HepG2 (cell line): ENCODE measurements around the gene MSI2. TPM values are rescaled to one million over a fixed set of nuclear protein-coding genes. Genes with fewer than 3 reads are reported as not detected.
A peak's percentile ranks its signal among the peaks of the same experiment; 100 is the strongest.

ENCODE experiments used
- ERF ChIP-seq: IDR thresholded peaks from 2 replicates; pipeline ENCODE4 v1.6.1; 2018; ENCODE audit warnings: missing biosample characterization, missing genetic modification reagents
- ESRRA ChIP-seq: sonication (generic); formaldehyde crosslinking; IDR thresholded peaks from 2 replicates; pipeline ENCODE4 v1.5.1; 2020; ENCODE audit warnings: mild to moderate bottlenecking, low read depth, missing genetic modification reagents
- FOXA3 ChIP-seq: IDR thresholded peaks from 2 replicates; pipeline ENCODE4 v1.6.1; 2016; ENCODE audit warnings: missing genetic modification reagents, missing compliant biosample characterization
- FOXP4 ChIP-seq: sonication (generic); formaldehyde crosslinking; IDR thresholded peaks from 2 replicates; pipeline ENCODE4 v1.4.0; 2020; ENCODE audit warnings: missing genetic modification reagents
- GZF1 ChIP-seq: sonication (generic); formaldehyde crosslinking; IDR thresholded peaks from 2 replicates; pipeline ENCODE4 v1.5.1; 2020; ENCODE audit warnings: mild to moderate bottlenecking, missing genetic modification reagents
- HINFP ChIP-seq: sonication (generic); formaldehyde crosslinking; IDR thresholded peaks from 2 replicates; pipeline ENCODE4 v1.4.0; 2020; ENCODE audit warnings: low read depth, mild to moderate bottlenecking, missing genetic modification reagents
- HMGA1 ChIP-seq: sonication (generic); formaldehyde crosslinking; conservative IDR thresholded peaks from 2 replicates; pipeline ENCODE4 v1.4.0; 2020; ENCODE audit warnings: missing genetic modification reagents
- MAFF ChIP-seq: IDR thresholded peaks from 2 replicates; pipeline ENCODE4 v1.6.1; 2011; ENCODE audit warnings: low read depth, low read length, improper control_type of control experiment
- MED1 ChIP-seq: sonication (generic); formaldehyde crosslinking; IDR thresholded peaks from 2 replicates; pipeline ENCODE4 v1.4.0; 2020; ENCODE audit warnings: missing genetic modification reagents
- MXD3 ChIP-seq: IDR thresholded peaks from 2 replicates; pipeline ENCODE4 v1.6.1; 2016; ENCODE audit warnings: mild to moderate bottlenecking, missing biosample characterization, missing genetic modification reagents
- NONO ChIP-seq, 2 experiments: fragments of 450-650 bp in 1 of 2; sonication (generic) in 1 of 2; formaldehyde crosslinking in 1 of 2; IDR thresholded peaks in 1 of 2; conservative IDR thresholded peaks in 1 of 2; 2 replicates each; pipeline versions ENCODE4 v1.6.1 to v1.8.0; 2017 to 2022; ENCODE audit warnings: mild to moderate bottlenecking in 1 of 2, missing genetic modification reagents in 1 of 2, moderate library complexity in 1 of 2
- NR0B2 ChIP-seq: sonication (generic); formaldehyde crosslinking; IDR thresholded peaks from 2 replicates; pipeline ENCODE4 v1.4.0; 2020; ENCODE audit warnings: mild to moderate bottlenecking, missing genetic modification reagents
- NR2F6 ChIP-seq, 2 experiments: IDR thresholded peaks; 2 replicates each; pipeline ENCODE4 v1.6.1; 2016; ENCODE audit warnings: antibody characterized with exemption in 1 of 2, mild to moderate bottlenecking in 1 of 2
- PITX1 ChIP-seq: sonication (generic); formaldehyde crosslinking; IDR thresholded peaks from 2 replicates; pipeline ENCODE4 v1.5.1; 2020; ENCODE audit warnings: mild to moderate bottlenecking, missing genetic modification reagents
- TGIF2 ChIP-seq: IDR thresholded peaks from 2 replicates; pipeline ENCODE4 v1.6.1; 2016; ENCODE audit warnings: control low read depth, missing compliant biosample characterization
- ZBTB39 ChIP-seq: sonication (generic); formaldehyde crosslinking; IDR thresholded peaks from 2 replicates; pipeline ENCODE4 v1.5.0; 2020; ENCODE audit warnings: missing genetic modification reagents
- ZBTB7B ChIP-seq: sonication (generic); formaldehyde crosslinking; IDR thresholded peaks from 2 replicates; pipeline ENCODE4 v1.4.0; 2020; ENCODE audit warnings: missing genetic modification reagents
- ZFP36 ChIP-seq: fragments of 150-350 bp; IDR thresholded peaks from 2 replicates; pipeline ENCODE4 v1.6.1; 2018; ENCODE audit warnings: borderline replicate concordance, low read length, low read depth; ENCODE audit not compliant: partially characterized antibody
- ZMYM2 ChIP-seq: sonication (generic); formaldehyde crosslinking; IDR thresholded peaks from 2 replicates; pipeline ENCODE4 v1.8.0; 2022; ENCODE audit warnings: mild to moderate bottlenecking, missing genetic modification reagents
- ZNF124 ChIP-seq: sonication (generic); formaldehyde crosslinking; IDR thresholded peaks from 2 replicates; pipeline ENCODE4 v1.4.0; 2020; ENCODE audit warnings: missing genetic modification reagents
- ZNF563 ChIP-seq: sonication (generic); formaldehyde crosslinking; IDR thresholded peaks from 2 replicates; pipeline ENCODE4 v1.8.0; 2022; ENCODE audit warnings: mild to moderate bottlenecking, moderate library complexity, missing genetic modification reagents
- ZNF674 ChIP-seq: sonication (generic); formaldehyde crosslinking; IDR thresholded peaks from 2 replicates; pipeline ENCODE4 v1.5.0; 2020; ENCODE audit warnings: low read depth, mild to moderate bottlenecking, missing genetic modification reagents
- ZNF777 ChIP-seq: sonication (generic); formaldehyde crosslinking; IDR thresholded peaks from 2 replicates; pipeline ENCODE4 v1.4.0; 2020; ENCODE audit warnings: missing genetic modification reagents
- ZNF792 ChIP-seq: IDR thresholded peaks from 2 replicates; pipeline ENCODE4 v1.6.1; 2016
- polyA plus RNA-seq, 8 experiments: library from polyadenylated mRNA; depleted of rRNA in 3 of 8; stranded (reverse) in 7 of 8; unstranded in 1 of 8; fragments of >200 nt; fragmentation: Illumina TruSeq in 4 of 8; extraction: Trizol in 4 of 8; gene quantifications; 2 replicates each; pipeline versions ENCODE4 v1.2.1 to v1.2.3, GENCODE V29; 2011 to 2016; ENCODE audit warnings: low read depth in 4 of 8, missing spikeins in 1 of 8, mixed read lengths in 1 of 8; ENCODE audit not compliant: insufficient read depth in 1 of 8
- total RNA-seq, 5 experiments: library from RNA; depleted of rRNA; stranded (reverse); fragments of >200 nt; fragmentation: Illumina TruSeq; extraction: Trizol; gene quantifications; 2 replicates each; pipeline ENCODE4 v1.2.3, GENCODE V29; 2016; ENCODE audit warnings: low read depth in 1 of 5

The MSI2 gene
- total and polyA plus RNA-seq, 2 of the 13 experiments (the other 11 are each of a cell fraction or from before 2014, with no cell fraction given): 77.5 to 78.4 TPM

- TF ChIP-seq HINFP (CRISPR knock-in tag) (peak; percentile 84), MAFF (peak; percentile 60; the same call in 1 of the 2 replicates), ERF (CRISPR knock-in tag) (peak; percentile 89), TGIF2 (CRISPR knock-in tag) (peak; percentile 25; the same call in 1 of the 2 replicates), MXD3 (CRISPR knock-in tag) (0 out of 2 replicates have a peak, but pooled peaks have one; percentile 34), ZNF777 (no peak), ZBTB7B (peak; percentile 72), ZNF792 (CRISPR knock-in tag) (peak; percentile 77; the same call in 1 of the 2 replicates), ZBTB39 (CRISPR knock-in tag) (0 out of 2 replicates have a peak, but pooled peaks have one; percentile 55), GZF1 (CRISPR knock-in tag) (no peak), ZFP36 (no peak), NR0B2 (peak; percentile 83; the same call in 1 of the 2 replicates), FOXP4 (CRISPR knock-in tag) (peak; percentile 88), FOXA3 (CRISPR knock-in tag) (peak; percentile 81), ZNF124 (peak; percentile 74; the same call in 1 of the 2 replicates), NR2F6 (IDR thresholded peaks at IDR 0.05) (peak; percentile 62; the same call in 1 of the 2 replicates), NR2F6 (CRISPR knock-in tag; IDR thresholded peaks at IDR 0.05) (peak; percentile 81), ZNF674 (CRISPR knock-in tag) (no peak), ZNF563 (CRISPR knock-in tag) (peak; percentile 66; the same call in 1 of the 2 replicates), ZMYM2 (CRISPR knock-in tag) (peak; percentile 81), ESRRA (no peak), PITX1 (peak; percentile 92), MED1 (CRISPR knock-in tag) (peak; percentile 81), HMGA1 (CRISPR knock-in tag) (no peak), NONO (IDR thresholded peaks at IDR 0.05) (no peak), NONO (CRISPR knock-in tag; conservative IDR thresholded peaks at IDR 0.05) (peak; percentile 72)
Observed at GRCh38 chr17:57609125-57609877, 353.0 kb downstream of the MSI2 start (continued).
